GM18868 (cell line): Measurements from ENCODE around the gene SALL2.
A peak's percentile ranks its signal among the peaks of the same experiment; 100 is the strongest.
"Not testable (repeated sequence)": the region's sequence is repeated elsewhere in the genome, so short reads cannot be mapped to it uniquely, and the experiment has no call there.

ENCODE experiments used
- ATAC-seq: cut with Tn5 transposase; IDR thresholded peaks from one replicate; pipeline ENCODE4 v1.9.1; 2021; ENCODE audit warnings: mild to moderate bottlenecking, moderate library complexity; ENCODE audit not compliant: unreplicated experiment

The SALL2 gene

DNA sequence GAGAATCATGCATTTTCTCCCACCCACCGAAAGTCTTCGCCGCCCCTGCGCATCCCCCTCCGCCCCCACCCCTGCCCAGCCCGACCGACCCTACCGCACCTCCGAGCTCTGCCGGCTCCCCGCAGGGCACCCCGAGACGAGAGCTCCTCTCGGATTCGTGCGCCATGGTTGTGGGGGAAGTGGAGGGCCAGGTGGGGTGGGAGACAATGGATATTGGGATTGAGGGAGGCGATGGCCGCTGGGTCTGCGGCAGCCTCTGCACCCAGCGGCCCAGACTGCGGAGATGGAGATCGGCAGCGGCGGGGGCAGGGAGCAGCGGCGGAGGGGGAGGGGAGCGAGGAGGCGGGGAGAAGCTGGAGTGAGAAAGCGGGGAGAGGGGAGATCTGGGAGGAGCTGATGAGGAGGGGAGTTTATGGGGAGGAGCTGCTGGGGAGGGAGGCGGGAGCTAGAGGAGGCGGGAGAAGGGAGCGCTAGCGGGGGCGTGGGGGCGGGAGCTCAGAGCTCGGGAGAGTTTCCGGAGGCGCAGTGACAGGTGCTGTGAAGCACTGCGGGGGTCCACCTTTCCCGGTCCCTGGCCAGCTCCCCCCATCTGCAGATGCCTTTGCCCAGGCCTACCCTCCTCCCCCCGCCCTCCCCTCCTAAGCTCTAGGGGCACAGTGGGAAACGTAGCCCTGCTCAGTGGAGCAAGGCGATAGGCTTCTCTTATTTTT lies at the start of gene SALL2:
TSS of gene SALL2 (minus strand) at position 385 of the 710 bp plus-strand sequence. CDS start at position 166, 219 bp downstream.
- ATAC-seq: peak; percentile 81

- no peak for ATAC-seq
Measured at GRCh38 chr14:21575661-21576060, 49.5 kb upstream of the SALL2 start.

GRCh38 chr14:21572604-21573003 lies 46.5 kb upstream of the SALL2 start:
- no peak for ATAC-seq

- no peak for ATAC-seq
Measured at GRCh38 chr14:21558703-21559170, 32.6 kb upstream of the SALL2 start.

DNA sequence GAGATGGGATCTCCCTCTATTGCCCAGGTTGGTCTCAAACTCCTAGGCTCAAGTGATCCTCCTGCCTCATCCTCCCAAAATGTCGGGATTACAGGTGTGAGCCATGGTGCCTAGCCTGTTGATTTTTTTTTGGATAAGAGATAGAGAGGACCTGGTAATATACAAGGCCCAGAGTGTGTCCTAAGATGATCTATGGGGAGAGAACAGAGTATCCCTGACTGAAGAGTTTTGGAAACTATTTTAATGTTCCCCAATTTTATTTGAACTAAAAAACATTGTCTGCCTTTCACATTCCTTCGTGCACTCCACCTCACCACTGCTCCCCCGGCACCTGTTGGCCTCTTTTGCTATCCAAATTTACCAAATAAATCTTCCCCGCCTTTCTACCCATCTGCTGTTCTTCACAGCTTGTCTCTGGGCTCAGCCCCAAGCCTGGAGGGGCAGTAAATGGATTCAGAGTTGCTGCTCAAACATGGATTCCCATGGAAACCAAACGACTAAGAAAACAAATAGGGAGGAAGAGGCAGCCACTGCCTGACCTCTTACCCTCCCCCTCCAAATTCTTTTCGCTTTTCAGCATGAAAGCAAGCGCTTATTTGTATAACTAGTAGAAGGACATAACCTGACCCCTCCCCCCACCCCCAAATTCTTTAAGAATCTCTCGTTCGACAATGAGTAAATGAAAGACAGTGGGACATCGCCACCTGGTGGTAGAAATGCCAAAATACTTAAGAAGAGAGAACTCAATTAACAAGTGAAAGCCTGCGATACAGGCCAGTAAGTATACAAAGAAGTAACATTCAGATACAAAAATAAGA lies 31.1 kb upstream of the SALL2 start:
- no peak for ATAC-seq

GRCh38 chr14:21556378-21557083 lies 30.4 kb upstream of the SALL2 start:
- ATAC-seq: no peak

DNA sequence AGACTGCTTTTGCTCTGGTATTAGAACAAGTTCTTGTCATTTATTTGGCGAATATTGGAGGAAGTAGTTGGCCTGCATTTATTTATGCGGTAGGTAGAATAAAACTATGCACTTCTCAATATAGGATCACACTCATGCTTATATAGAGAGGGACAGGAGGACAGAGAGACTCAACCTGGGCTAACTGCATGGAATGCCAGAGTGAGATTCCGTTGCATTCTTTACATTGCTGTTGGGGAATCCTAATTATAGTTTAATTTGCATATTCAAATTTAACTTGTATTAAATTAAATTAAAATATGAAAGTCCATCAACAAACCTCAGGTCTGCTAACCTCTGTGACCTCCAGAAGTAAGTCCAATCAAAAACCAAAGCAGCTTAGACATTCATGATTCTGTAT lies 27.1 kb upstream of the SALL2 start:
- no peak for ATAC-seq

GRCh38 chr14:21544588-21544987 lies 18.4 kb upstream of the SALL2 start:
- ATAC-seq: not testable (repeated sequence)

DNA sequence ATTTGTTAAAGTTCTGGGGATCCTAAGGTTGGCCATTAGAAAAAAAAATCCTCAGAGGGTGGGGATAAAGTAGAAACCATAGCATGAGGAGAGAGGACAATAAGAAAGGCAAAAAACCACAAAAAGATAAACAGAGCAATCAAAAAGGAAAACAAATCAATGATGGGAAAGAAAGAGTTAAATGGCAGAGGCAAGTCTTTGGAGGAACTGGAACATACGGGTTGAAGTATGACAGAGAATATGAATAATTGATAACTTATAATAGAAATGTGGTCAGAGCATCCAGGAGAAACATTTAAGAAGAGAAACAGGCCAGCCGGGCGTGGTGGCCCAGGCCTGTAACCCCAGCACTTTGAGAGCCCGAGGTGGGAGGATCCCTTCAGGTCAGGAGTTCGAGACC lies 17.8 kb upstream of the SALL2 start:
- ATAC-seq: no peak

- no peak for ATAC-seq
Measured at GRCh38 chr14:21543521-21543960, 17.4 kb upstream of the SALL2 start.

DNA sequence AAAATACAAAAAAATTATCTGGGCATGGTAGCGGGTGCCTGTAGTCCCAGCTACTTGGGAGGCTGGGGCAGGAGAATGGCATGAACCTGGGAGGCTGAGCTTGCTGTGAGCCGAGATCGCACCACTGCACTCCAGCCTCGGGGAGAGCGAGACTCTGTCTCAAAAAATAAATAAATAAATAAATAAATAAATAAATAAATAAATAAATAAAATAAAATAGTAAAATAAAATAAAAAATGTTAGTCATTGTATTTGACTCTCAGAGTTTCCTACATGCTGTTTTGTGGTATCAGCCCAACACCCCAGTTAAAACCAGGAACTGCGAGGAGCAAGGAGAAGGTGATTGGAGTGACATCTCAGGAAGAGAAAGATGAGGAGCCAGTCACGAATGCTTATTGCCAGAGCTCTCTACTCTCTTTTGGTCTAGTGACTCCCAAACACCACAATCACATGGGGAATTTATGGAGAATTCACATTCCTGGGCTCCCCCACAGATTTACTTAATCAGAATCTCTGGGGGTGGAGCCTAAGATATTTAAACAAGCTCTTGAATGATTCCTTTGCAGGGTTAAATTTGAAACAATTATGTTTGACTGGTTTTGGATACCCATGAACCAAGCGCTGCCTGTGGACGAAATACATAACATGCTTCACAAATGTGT lies 15.4 kb upstream of the SALL2 start:
- ATAC-seq: no peak

- no peak for ATAC-seq
Measured at GRCh38 chr14:21539189-21539940, 13.2 kb upstream of the SALL2 start.

- no peak for ATAC-seq
Measured at GRCh38 chr14:21537090-21537424, 10.9 kb upstream of the SALL2 start.

DNA sequence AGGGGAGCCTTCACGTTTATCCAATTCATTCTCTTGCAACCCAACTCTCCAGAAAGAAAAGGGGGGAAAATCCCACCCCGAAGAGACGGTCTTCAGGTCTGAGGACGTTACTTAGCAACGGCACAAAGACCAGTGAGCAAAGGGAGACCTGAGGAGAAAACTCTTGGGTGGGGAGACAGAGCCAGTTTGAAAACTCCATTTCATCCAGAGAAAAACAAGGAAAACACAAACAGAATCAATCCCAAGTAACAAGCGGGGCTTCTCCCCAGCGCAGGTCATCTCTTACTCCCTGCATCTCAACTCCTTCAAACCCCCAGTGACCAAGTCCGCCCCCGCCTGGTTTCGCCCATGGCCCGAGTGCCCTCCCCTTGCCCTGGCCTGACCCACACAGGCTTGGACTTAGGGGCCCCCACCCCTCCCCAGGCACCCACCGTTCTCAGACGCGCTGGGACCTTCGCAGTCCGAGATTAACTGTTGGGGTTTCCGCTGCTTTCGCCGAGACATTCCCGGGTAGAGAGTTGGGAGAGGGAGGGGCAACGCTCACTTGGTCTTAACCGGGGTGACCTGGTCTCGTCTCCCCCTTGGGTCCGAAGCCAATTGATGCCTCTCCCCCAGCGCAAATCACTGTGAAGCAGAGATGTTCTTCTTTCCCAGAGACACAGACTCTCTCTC lies 10.4 kb upstream of the SALL2 start:
- no peak for ATAC-seq

DNA sequence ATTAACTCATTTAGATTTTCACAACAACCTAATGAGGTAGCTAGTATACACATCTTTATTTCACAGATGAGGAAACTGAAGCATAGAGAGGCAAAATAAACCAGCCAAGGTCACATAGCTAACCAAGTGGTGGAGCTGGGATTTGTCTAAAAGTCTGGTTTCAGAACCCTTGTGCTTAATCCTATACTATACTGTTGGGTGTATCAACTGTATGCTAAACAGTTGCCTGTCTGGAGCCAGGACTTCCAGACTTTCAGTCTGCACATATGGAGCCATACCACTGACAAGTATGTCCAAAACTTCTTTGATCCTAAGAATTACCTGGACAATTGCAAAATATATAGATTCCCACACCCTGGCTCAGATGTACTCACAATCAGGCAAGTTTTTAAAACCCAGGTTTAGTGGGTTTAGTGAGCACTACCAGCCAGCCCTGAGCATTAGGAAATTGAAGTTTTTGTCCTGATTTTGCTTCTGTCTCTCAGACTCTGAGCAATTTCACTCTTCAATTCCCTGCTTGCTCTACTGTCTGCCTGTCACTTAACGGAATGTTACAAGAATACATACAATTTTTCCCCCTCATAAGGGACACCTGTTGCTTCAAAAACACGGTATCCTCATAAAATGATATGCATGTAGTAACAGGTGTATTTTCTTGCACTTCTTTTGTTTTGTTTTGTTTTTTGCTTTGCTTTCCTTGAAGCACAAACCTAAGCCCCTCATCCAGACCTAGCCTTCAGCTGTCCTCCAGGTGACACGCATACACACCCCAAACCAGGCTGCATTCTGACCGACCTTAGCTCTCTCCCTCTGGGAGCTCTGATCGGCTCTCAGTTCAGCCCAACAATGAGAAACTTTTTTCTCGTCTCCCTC lies 9.6 kb upstream of the SALL2 start:
- ATAC-seq: no peak

DNA sequence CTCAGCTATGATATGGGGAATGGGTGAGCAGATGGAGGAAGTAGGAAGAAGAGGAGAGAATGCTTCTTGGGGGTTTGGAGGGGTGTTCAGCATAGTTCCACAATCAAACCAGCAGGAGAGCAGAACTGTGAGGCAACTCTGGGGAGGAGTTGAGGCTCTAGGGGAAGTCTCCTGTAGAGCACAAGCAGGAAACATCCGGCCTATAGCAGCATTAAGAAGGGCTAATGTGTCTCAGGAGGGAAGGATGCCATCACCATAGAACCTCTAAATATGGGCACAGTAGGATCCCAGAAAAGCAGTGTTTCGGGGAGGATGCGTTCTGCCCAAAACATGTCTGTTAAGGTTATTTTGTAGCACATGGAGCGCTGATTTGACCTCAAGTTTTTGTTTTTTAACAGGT lies 8.4 kb upstream of the SALL2 start:
- no peak for ATAC-seq

GRCh38 chr14:21533294-21533693 lies 7.1 kb upstream of the SALL2 start:
- ATAC-seq: no peak

DNA sequence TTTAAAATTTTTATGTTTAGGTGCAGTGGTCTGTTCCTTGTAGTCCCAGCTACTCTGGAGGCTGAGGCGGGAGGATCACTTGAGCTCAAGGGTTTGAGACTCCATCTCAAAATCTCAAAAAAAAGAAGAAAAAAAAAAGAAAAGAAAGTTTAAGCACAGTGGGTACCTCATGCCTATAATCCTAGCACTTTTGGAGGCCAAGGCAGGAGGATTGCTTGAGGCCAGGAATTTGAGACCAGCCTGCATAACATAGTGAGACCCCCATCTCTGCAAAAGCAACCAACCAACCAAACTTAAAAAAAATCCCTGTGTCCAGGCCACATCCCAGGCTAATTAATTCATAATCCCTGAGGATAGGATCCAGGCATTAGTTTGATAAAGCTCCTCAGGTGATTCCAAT lies 3.4 kb upstream of the SALL2 start:
- ATAC-seq: no peak
